Ovary (tissue), 3 donors: ENCODE measurements around the gene SND1.

ENCODE experiments used
- CTCF ChIP-seq, 3 donors: fragments of 450-650 bp in 2 of 3; fragments of 200-600 bp in 1 of 3; IDR thresholded peaks; one replicate each; pipeline versions ENCODE4 v1.5.1 to v1.8.0; 2016 to 2022; ENCODE audit warnings: antibody characterized with exemption in 3 of 3, mild to moderate bottlenecking in 1 of 3
- EP300 ChIP-seq: sonication (generic); formaldehyde crosslinking; IDR thresholded peaks from one replicate; pipeline ENCODE4 v1.6.1; 2017; ENCODE audit warnings: antibody characterized with exemption
- POLR2A ChIP-seq: fragments of 450-650 bp; IDR thresholded peaks from one replicate; pipeline ENCODE4 v1.6.1; 2017; ENCODE audit warnings: antibody characterized with exemption, mild to moderate bottlenecking, moderate library complexity
- donor health status: DM: no; HTN: no; CAD: no.

- TF ChIP-seq CTCF (IDR thresholded peaks at IDR 0.05) (no peak), POLR2A (no peak), EP300 (no peak)
Observed at GRCh38 chr7:128033246-128033645, 381.3 kb downstream of the SND1 start.
